ENCODE data around the gene NTM. TPM values are rescaled to one million over a fixed set of nuclear protein-coding genes. Genes with fewer than 3 reads are reported as not detected.

NTM gene
- total RNA-seq, 2 donors from 2014 or later: 1.7 to 3.6 TPM

- H3K36me3 ChIP-seq (ENCODE audit: control insufficient read depth, insufficient read depth, low read length): no peaks in the 10 kb centered on the region
- Mint-ChIP-seq H3K4me1 (peaks cover 19% of the 10 kb centered on the region), H3K27ac (no peak overlapping the region), H3K9me3 (no peaks in the 10 kb centered on the region), H3K4me3 (no peak overlapping the region), H3K27me3 (ENCODE audit: insufficient read depth) (peaks cover 4% of the 10 kb centered on the region), H3K36me3 (ENCODE audit: low read depth) (no peaks in the 10 kb centered on the region)
- H3K9ac ChIP-seq (ENCODE audit: extremely low read depth, low read length, poor library complexity, severe bottlenecking): no peak overlapping the region
- no peak for TF ChIP-seq CTCF (conservative IDR thresholded peaks at IDR 0.05)
- no peak overlapping the region for H3K4me3 ChIP-seq (ENCODE audit: low read length)
- no peak for DNase-seq
- no peaks in the 10 kb centered on the region for H3K27me3 ChIP-seq (ENCODE audit: control insufficient read depth, insufficient read depth, low read length, poor library complexity, severe bottlenecking)
- no peaks in the 10 kb centered on the region for H3K9me3 ChIP-seq (ENCODE audit: control insufficient read depth, low read length)
- 78% methylated on average over 1 of the region's 1 CpG; no CpG with 5 or more reads in 1 of the 2 experiments for WGBS, 2 experiments (ENCODE audit: insufficient coverage in 1 of 2, insufficient read length in 1 of 2)
- peak overlapping the region; percentile 24 for H3K27ac ChIP-seq (ENCODE audit: low read depth, low read length)
- peaks cover 4% of the 10 kb centered on the region for H3K4me1 ChIP-seq (ENCODE audit: control insufficient read depth, insufficient read depth, low read length)
Measured at GRCh38 chr11:131518305-131518838, 148.0 kb downstream of the NTM start.

- Histone ChIP-seq H3K4me3 (ENCODE audit: low read length) (no peak overlapping the region), H3K4me1 (ENCODE audit: control insufficient read depth, insufficient read depth, low read length) (no peaks in the 10 kb centered on the region), H3K36me3 (ENCODE audit: control insufficient read depth, insufficient read depth, low read length) (no peaks in the 10 kb centered on the region), H3K27me3 (ENCODE audit: control insufficient read depth, insufficient read depth, low read length, poor library complexity, severe bottlenecking) (no peaks in the 10 kb centered on the region), H3K9me3 (ENCODE audit: control insufficient read depth, low read length) (no peaks in the 10 kb centered on the region), H3K27ac (ENCODE audit: low read depth, low read length) (no peak overlapping the region), H3K9ac (ENCODE audit: extremely low read depth, low read length, poor library complexity, severe bottlenecking) (no peak overlapping the region)
- peaks cover 29% of the 10 kb centered on the region for H3K4me1 Mint-ChIP-seq
- TF ChIP-seq CTCF (conservative IDR thresholded peaks at IDR 0.05): no peak
- 91 to 100% methylated on average over 2 of the region's 2 CpGs for WGBS, 2 experiments (ENCODE audit: insufficient coverage in 1 of 2, insufficient read length in 1 of 2)
- DNase-seq: no peak
- no peak overlapping the region for H3K27ac Mint-ChIP-seq
- H3K36me3 Mint-ChIP-seq (ENCODE audit: low read depth): no peaks in the 10 kb centered on the region
- H3K27me3 Mint-ChIP-seq (ENCODE audit: insufficient read depth): peaks cover 4% of the 10 kb centered on the region
- no peak overlapping the region for H3K4me3 Mint-ChIP-seq
- H3K9me3 Mint-ChIP-seq: no peaks in the 10 kb centered on the region
Measured at GRCh38 chr11:131522851-131523250, 152.4 kb downstream of the NTM start.

DNA sequence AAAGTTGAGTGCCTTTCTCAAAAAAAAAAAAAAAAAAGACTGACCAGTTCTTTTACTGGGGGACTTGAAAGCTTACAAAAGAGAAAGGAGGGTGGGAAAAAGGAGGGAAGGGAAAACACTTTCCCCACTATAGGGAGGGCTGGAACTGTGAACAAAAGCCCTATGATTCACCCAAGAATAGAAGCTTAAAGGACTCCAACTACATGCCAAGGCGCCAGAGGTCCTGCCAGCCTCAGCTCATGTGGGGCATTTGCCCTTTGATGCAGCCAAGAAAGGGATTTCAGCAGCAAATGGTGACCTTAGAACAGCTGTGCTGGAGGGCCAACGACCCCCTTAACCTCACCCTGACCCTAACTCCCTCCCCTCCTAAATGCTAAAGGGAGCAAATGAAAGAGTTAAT is 160.0 kb downstream of the NTM start:
- H3K4me3 Mint-ChIP-seq: no peak overlapping the region
- peaks cover 6% of the 10 kb centered on the region for H3K27me3 Mint-ChIP-seq (ENCODE audit: insufficient read depth)
- H3K9ac ChIP-seq (ENCODE audit: extremely low read depth, low read length, poor library complexity, severe bottlenecking): no peak overlapping the region

More for the DNA sequence above, 160.0 kb downstream of the NTM start:
- Histone ChIP-seq H3K9me3 (ENCODE audit: control insufficient read depth, low read length) (no peaks in the 10 kb centered on the region), H3K27me3 (ENCODE audit: control insufficient read depth, insufficient read depth, low read length, poor library complexity, severe bottlenecking) (no peaks in the 10 kb centered on the region), H3K27ac (ENCODE audit: low read depth, low read length) (no peak overlapping the region), H3K36me3 (ENCODE audit: control insufficient read depth, insufficient read depth, low read length) (no peaks in the 10 kb centered on the region), H3K4me3 (ENCODE audit: low read length) (no peak overlapping the region), H3K4me1 (ENCODE audit: control insufficient read depth, insufficient read depth, low read length) (peaks cover 8% of the 10 kb centered on the region)
- no peak for DNase-seq
- Mint-ChIP-seq H3K36me3 (ENCODE audit: low read depth) (no peaks in the 10 kb centered on the region), H3K4me1 (peaks cover 27% of the 10 kb centered on the region), H3K27ac (no peak overlapping the region), H3K9me3 (no peaks in the 10 kb centered on the region)
- TF ChIP-seq CTCF (conservative IDR thresholded peaks at IDR 0.05): no peak
- WGBS, 2 experiments (ENCODE audit: insufficient coverage in 1 of 2, insufficient read length in 1 of 2): 50 to 95% methylated on average over 1 to 2 of the region's 2 CpGs
